ENCODE measurements around the gene POLR1C.

GRCh38 chr6:43472515-43472914 is 44.4 kb upstream of the POLR1C start:
- TF ChIP-seq ZNF785 (tag by site-specific recombination; IDR thresholded peaks at IDR 0.05) (no peak), REPIN1 (tag by site-specific recombination; IDR thresholded peaks at IDR 0.05; ENCODE audit: low read depth) (no peak), TCF7L2 (IDR thresholded peaks at IDR 0.05; ENCODE audit: borderline replicate concordance, low read depth, low read length) (no peak), ZNF341 (tag by site-specific recombination; IDR thresholded peaks at IDR 0.05; ENCODE audit: low read depth) (no peak), CTCF (tag by site-specific recombination; IDR thresholded peaks at IDR 0.05) (no peak), ZNF274 (IDR thresholded peaks at IDR 0.05; ENCODE audit: low read length) (no peak), ZNF274 (tag by site-specific recombination; IDR thresholded peaks at IDR 0.05; ENCODE audit: borderline replicate concordance) (no peak), ZNF610 (tag by site-specific recombination; IDR thresholded peaks at IDR 0.05; ENCODE audit: borderline replicate concordance) (no peak), ZNF549 (tag by site-specific recombination; IDR thresholded peaks at IDR 0.05) (no peak), MEIS1 (CRISPR knock-in tag; IDR thresholded peaks at IDR 0.05; ENCODE audit: borderline replicate concordance) (no peak), ZSCAN4 (tag by site-specific recombination; IDR thresholded peaks at IDR 0.05) (no peak), ZNF530 (tag by site-specific recombination; IDR thresholded peaks at IDR 0.05; ENCODE audit: low read depth) (no peak), ZBTB26 (tag by site-specific recombination; optimal IDR thresholded peaks at IDR 0.05) (no peak), YY1 (tag by site-specific recombination; IDR thresholded peaks at IDR 0.05) (no peak), ZNF830 (tag by site-specific recombination; IDR thresholded peaks at IDR 0.05; ENCODE audit: low read depth) (no peak)
